ENCODE measurements around the gene RAB44.

- TF ChIP-seq CTCF (IDR thresholded peaks at IDR 0.05) (no peak), POLR2A (IDR thresholded peaks at IDR 0.05) (no peak)
Measured at GRCh38 chr6:36698196-36698595, 570 bp downstream of the RAB44 start.

Measured in lower leg skin (tissue), 3 donors.